GM12878 (cell line): ENCODE measurements around the gene INPP5D. TPM values are rescaled to one million over a fixed set of nuclear protein-coding genes. Genes with fewer than 3 reads are reported as not detected.

Experiments used
- ATAC-seq: fragments of 200-7000 bp; cut with Tn5 transposase; 3 replicates; pipeline ENCODE4 v1.9.1; 2020; ENCODE audit warnings: mild to moderate bottlenecking, moderate library complexity
- BruUV-seq: library from RNA; stranded (reverse); fragments of 400-500 nt; replicated peaks from 2 replicates; lab custom pipeline; 2021; lab: Mats Ljungman, UMichigan
- CTCF ChIA-PET: fragments of 300-600 bp; sonication (Branson Sonifier 250); formaldehyde crosslinking; extraction: SDS; loops from one replicate; lab custom pipeline; 2021; ENCODE audit warnings: inconsistent platforms; lab: Yijun Ruan, JAX
- POLR2A ChIA-PET: fragments of 350-600 bp; formaldehyde crosslinking; extraction: SDS; loops from one replicate; lab custom pipeline; 2021; ENCODE audit warnings: inconsistent platforms; lab: Charles Lee
- RAD21 ChIA-PET: fragments of 300-600 bp; sonication (Branson Sonifier 250); formaldehyde crosslinking; loops from one replicate; lab custom pipeline; 2023; ENCODE audit warnings: antibody characterized with exemption; ENCODE audit not compliant: unreplicated experiment; lab: Charles Lee
- SMC1A ChIA-PET: fragments of 300-600 bp; sonication (Branson Sonifier 250); formaldehyde crosslinking; loops from one replicate; lab custom pipeline; 2023; ENCODE audit not compliant: unreplicated experiment, uncharacterized antibody; lab: Charles Lee
- DNase-seq: peaks from one replicate; pipeline ENCODE4 v3.0.0-alpha.2; 2011; ENCODE audit warnings: low read depth, low spot score
- FAIRE-seq: peaks from 3 replicates; lab custom pipeline; 2011; peaks lifted over from hg19 to GRCh38; lab: Jason Lieb, UNC
- H2AFZ ChIP-seq: 2 replicates; pipeline ENCODE4 v1.6.0; 2011; ENCODE audit warnings: low read depth, low read length, control low read depth; ENCODE audit not compliant: control insufficient read depth
- H3K27ac ChIP-seq: 2 replicates; pipeline ENCODE4 v1.5.1; 2011; ENCODE audit warnings: control low read depth; ENCODE audit not compliant: control insufficient read depth, insufficient read depth
- H3K27me3 ChIP-seq, 2 experiments: replicated peaks in 1 of 2; 2 replicates each; pipeline versions ENCODE4 v1.6.0 to v1.6.1; 2011; ENCODE audit warnings: low read length in 1 of 2; ENCODE audit not compliant: control insufficient read depth in 2 of 2, insufficient read depth in 2 of 2
- H3K36me3 ChIP-seq, 2 experiments: 2 replicates each; pipeline ENCODE4 v1.5.1; 2011; ENCODE audit warnings: low read length in 1 of 2; ENCODE audit not compliant: control insufficient read depth in 2 of 2, insufficient read depth in 2 of 2
- H3K4me1 ChIP-seq: 2 replicates; pipeline ENCODE4 v1.6.1; 2011; ENCODE audit warnings: mild to moderate bottlenecking, low read length, moderate library complexity, mixed read lengths; ENCODE audit not compliant: control insufficient read depth, insufficient read depth
- H3K4me2 ChIP-seq: 2 replicates; pipeline ENCODE4 v1.6.0; 2011; ENCODE audit warnings: control low read depth; ENCODE audit not compliant: control insufficient read depth, insufficient read depth
- H3K4me3 ChIP-seq: fragments of 200-600 bp; sonication (generic); 2 replicates; pipeline ENCODE4 v1.5.1; 2016
- H3K79me2 ChIP-seq: 2 replicates; pipeline ENCODE4 v1.6.0; 2011; ENCODE audit warnings: low read length; ENCODE audit not compliant: control insufficient read depth, insufficient read depth
- H3K9ac ChIP-seq: 2 replicates; pipeline ENCODE4 v1.8.0; 2011; ENCODE audit warnings: low read length, control low read depth, mixed read lengths; ENCODE audit not compliant: control insufficient read depth, insufficient read depth
- H3K9me3 ChIP-seq: replicated peaks from 3 replicates; pipeline ENCODE4 v1.5.1; 2011; ENCODE audit warnings: mild to moderate bottlenecking, low read length; ENCODE audit not compliant: control insufficient read depth, insufficient read depth
- H4K20me1 ChIP-seq: 2 replicates; pipeline ENCODE4 v1.6.0; 2011; ENCODE audit not compliant: control insufficient read depth, insufficient read depth
- BCL3 ChIP-seq: IDR thresholded peaks from 2 replicates; pipeline ENCODE4 v1.6.1; 2011; ENCODE audit warnings: borderline replicate concordance, low read depth, mild to moderate bottlenecking, moderate library complexity, low read length; ENCODE audit not compliant: insufficient read depth, poor library complexity, severe bottlenecking
- HSF1 ChIP-seq: fragments of 150-350 bp; IDR thresholded peaks from 2 replicates; pipeline ENCODE4 v1.6.1; 2014; ENCODE audit warnings: mild to moderate bottlenecking, low read depth, low read length
- JUNB ChIP-seq: IDR thresholded peaks from 2 replicates; pipeline ENCODE4 v1.6.1; 2016; ENCODE audit warnings: antibody characterized with exemption, mild to moderate bottlenecking
- JUND ChIP-seq: IDR thresholded peaks from 2 replicates; pipeline ENCODE4 v1.6.1; 2012; ENCODE audit warnings: low read depth, mild to moderate bottlenecking, low read length, improper control_type of control experiment, moderate library complexity
- LARP7 ChIP-seq: fragments of 450-650 bp; IDR thresholded peaks from 2 replicates; pipeline ENCODE4 v1.6.1; 2017; ENCODE audit warnings: mild to moderate bottlenecking
- POU2F2 ChIP-seq: IDR thresholded peaks from 3 replicates; pipeline ENCODE4 v1.6.1; 2011; ENCODE audit warnings: low read depth, mild to moderate bottlenecking, low read length, borderline replicate concordance
- TAF1 ChIP-seq: IDR thresholded peaks from 2 replicates; pipeline ENCODE4 v1.6.1; 2011; ENCODE audit warnings: mild to moderate bottlenecking, low read depth, low read length, borderline replicate concordance
- YY1 ChIP-seq: IDR thresholded peaks from 2 replicates; pipeline ENCODE4 v1.6.1; 2011; ENCODE audit warnings: low read depth, mild to moderate bottlenecking, low read length
- ZBTB33 ChIP-seq: fragments of 450-650 bp; IDR thresholded peaks from 2 replicates; pipeline ENCODE4 v1.6.1; 2017; ENCODE audit warnings: mild to moderate bottlenecking
- WGBS: methylation state at CpG from one replicate; pipeline ENCODE4 v1.1.6; 2016; ENCODE audit warnings: low lambda C conversion rate; ENCODE audit not compliant: insufficient replicate concordance, insufficient coverage; ENCODE audit errors: missing lambda C conversion rate; 5-methylcytosine and 5-hydroxymethylcytosine counted together
- in situ Hi-C: fragments of 300-500 bp; cut with MboI; formaldehyde crosslinking; loops from 9 replicates; pipeline ENCODE4 v1.14.3; 2018; ENCODE audit warnings: mixed read lengths
- intact Hi-C: fragments of 100-400 bp; cut with micrococcal nuclease; formaldehyde crosslinking; loops from one replicate; pipeline ENCODE4 v1.14.2; 2022; ENCODE audit not compliant: unreplicated experiment
- polyA plus RNA-seq, 11 experiments: library from polyadenylated mRNA; depleted of rRNA in 4 of 11; unstranded in 6 of 11; stranded (reverse) in 5 of 11; fragments of >200 nt; fragmentation: Nextera tagmentation in 4 of 11; fragmentation: Illumina TruSeq in 1 of 11; extraction: Ambion mirVana in 4 of 11; extraction: Trizol in 1 of 11; gene quantifications; 1 replicate in 1 of 11; 2 replicates in 10 of 11; pipeline versions ENCODE4 v1.2.1 to v1.2.3, GENCODE V29; 2011 to 2016; ENCODE audit warnings: inconsistent platforms in 2 of 11, missing spikeins in 2 of 11, low read depth in 1 of 11
- total RNA-seq, 4 experiments: library from RNA; depleted of rRNA in 3 of 4; stranded (reverse); fragments of >200 nt in 3 of 4; fragmentation: Illumina TruSeq in 1 of 4; extraction: Trizol in 1 of 4; gene quantifications; 2 replicates each; pipeline versions ENCODE4 v1.2.1 to v1.2.3, GENCODE V29; 2013 to 2021

The INPP5D gene
- total and polyA plus RNA-seq, 10 of the 15 experiments (the other 5 are each of a cell fraction or from before 2014, with no cell fraction given) = 11.8 to 139 (median 88.8) TPM

- Histone ChIP-seq H2AFZ (no peak overlapping the region), H3K36me3 (no peaks in the 10 kb centered on the region), H4K20me1 (no peaks in the 10 kb centered on the region), H3K4me3 (no peak overlapping the region), H3K27ac (no peak overlapping the region), H3K9ac (no peak overlapping the region), H3K4me1 (no peaks in the 10 kb centered on the region), H3K9me3 (peaks cover 1% of the 10 kb centered on the region; the same call in 1 of the 3 replicates), H3K79me2 (no peaks in the 10 kb centered on the region), H3K4me2 (no peak overlapping the region), H3K27me3 (no peaks in the 10 kb centered on the region)
- ChIA-PET RAD21 (no interaction called here), CTCF (interaction anchor here (1.3 kb wide), 1 partner anchor 10 kb away, joined by 3 read pairs; no protein-coding TSS in a partner anchor), POLR2A (no interaction called here), SMC1A (no interaction called here)
- FAIRE-seq = no peak
- WGBS = 70% methylated on average over 33 of the region's 37 CpGs
- ATAC-seq = no peak
- in situ Hi-C loops (no loop called here), intact Hi-C loops (no loop called here)
- no peak for DNase-seq
- BruUV-seq = no TSS peak
- TF ChIP-seq ZBTB33 = no peak
- no peak for TF ChIP-seq HSF1
- TF ChIP-seq JUNB = no peak
- TF ChIP-seq POU2F2 = no peak
- no peak for TF ChIP-seq TAF1
- TF ChIP-seq LARP7 = no peak
- TF ChIP-seq JUND = no peak
- TF ChIP-seq BCL3 = no peak
- no peak for TF ChIP-seq YY1
Measured at GRCh38 chr2:233034091-233034882, 25.9 kb upstream of the INPP5D start.
